HepG2 (cell line): ENCODE data around the gene ANKS1B. TPM values are rescaled to one million over a fixed set of nuclear protein-coding genes. Genes with fewer than 3 reads are reported as not detected.

Source experiments
- ATAC-seq: fragments of 200-7000 bp; cut with Tn5 transposase; 3 replicates; pipeline ENCODE4 v1.9.1; 2020; ENCODE audit warnings: mild to moderate bottlenecking, moderate library complexity
- BruUV-seq: library from RNA; stranded (reverse); fragments of 400-500 nt; replicated peaks from 2 replicates; lab custom pipeline; 2021; lab: Mats Ljungman, UMichigan
- CTCF ChIA-PET: fragments of 300-600 bp; formaldehyde crosslinking; extraction: SDS; loops from one replicate; lab custom pipeline; 2021; ENCODE audit warnings: low total read pairs, inconsistent platforms, low intra/inter-chr PET ratio; lab: Yijun Ruan, JAX
- POLR2A ChIA-PET: fragments of 350-600 bp; sonication (Branson Sonifier 250); formaldehyde crosslinking; loops from one replicate; lab custom pipeline; 2020; ENCODE audit warnings: antibody characterized with exemption, inconsistent platforms; lab: Yijun Ruan, JAX
- DNase-seq: peaks from one replicate; pipeline ENCODE4 v3.0.0-alpha.2; 2015; ENCODE audit warnings: low spot score
- FAIRE-seq: peaks from 3 replicates; lab custom pipeline; 2011; peaks lifted over from hg19 to GRCh38; lab: Jason Lieb, UNC
- H2AFZ ChIP-seq: one replicate; pipeline ENCODE4 v1.6.1; 2011; ENCODE audit warnings: low read length, inconsistent platforms
- H3K27ac ChIP-seq: fragments of 300-600 bp; 3 replicates; pipeline ENCODE4 v1.8.0; 2011; ENCODE audit warnings: mixed run types, mild to moderate bottlenecking, mixed read lengths, low read length, inconsistent platforms; ENCODE audit not compliant: insufficient read depth; ENCODE audit errors: extremely low read length
- H3K27me3 ChIP-seq, 2 experiments: fragments of 200-600 bp in 1 of 2; 2 replicates in 1 of 2; 3 replicates in 1 of 2; pipeline versions ENCODE4 v1.6.0 to v1.8.0; 2011; ENCODE audit warnings: low read length in 2 of 2, mild to moderate bottlenecking in 2 of 2, moderate library complexity in 2 of 2, inconsistent platforms in 1 of 2; ENCODE audit not compliant: insufficient read depth in 2 of 2, control insufficient read depth in 1 of 2
- H3K36me3 ChIP-seq, 2 experiments: fragments of 200-600 bp in 1 of 2; replicated peaks in 1 of 2; 2 replicates in 1 of 2; 3 replicates in 1 of 2; pipeline versions ENCODE4 v1.5.1 to v1.8.0; 2011; ENCODE audit warnings: low read length in 2 of 2, inconsistent platforms in 1 of 2; ENCODE audit not compliant: insufficient read depth in 2 of 2, control insufficient read depth in 1 of 2
- H3K4me1 ChIP-seq: 2 replicates; pipeline ENCODE4 v1.5.1; 2012; ENCODE audit warnings: low read length, inconsistent platforms; ENCODE audit not compliant: insufficient read depth
- H3K4me2 ChIP-seq: 2 replicates; pipeline ENCODE4 v1.6.0; 2011; ENCODE audit warnings: low read depth, low read length, inconsistent platforms
- H3K4me3 ChIP-seq, 3 experiments: fragments of 200-600 bp in 1 of 3; sonication (generic), shearing (Covaris generic) in 1 of 3; replicated peaks in 1 of 3; 2 replicates each; pipeline ENCODE4 v1.5.1; 2011 to 2016; ENCODE audit warnings: low read length in 3 of 3, inconsistent platforms in 2 of 3, low read depth in 2 of 3, mild to moderate bottlenecking in 2 of 3, control low read depth in 1 of 3, mixed read lengths in 1 of 3; ENCODE audit not compliant: insufficient read depth in 1 of 3
- H3K79me2 ChIP-seq: one replicate; pipeline ENCODE4 v1.6.1; 2011; ENCODE audit warnings: low read length, inconsistent platforms; ENCODE audit not compliant: insufficient read depth
- H3K9ac ChIP-seq: 2 replicates; pipeline ENCODE4 v1.6.0; 2011; ENCODE audit warnings: mild to moderate bottlenecking, low read depth, low read length, inconsistent platforms; ENCODE audit not compliant: insufficient read depth
- H3K9me3 ChIP-seq: 2 replicates; pipeline ENCODE4 v1.5.1; 2012; ENCODE audit warnings: mild to moderate bottlenecking, low read length
- H4K20me1 ChIP-seq: 2 replicates; pipeline ENCODE4 v1.6.0; 2011; ENCODE audit warnings: inconsistent platforms, mild to moderate bottlenecking, low read length, moderate library complexity; ENCODE audit not compliant: insufficient read depth
- KAT8 ChIP-seq: IDR thresholded peaks from 2 replicates; pipeline ENCODE4 v1.6.1; 2016; ENCODE audit warnings: missing genetic modification reagents, missing compliant biosample characterization
- KDM5B ChIP-seq: sonication (generic); formaldehyde crosslinking; IDR thresholded peaks from 2 replicates; pipeline ENCODE4 v1.4.0; 2020; ENCODE audit warnings: missing genetic modification reagents, mild to moderate bottlenecking, borderline replicate concordance
- SKI ChIP-seq: fragments of 450-650 bp; IDR thresholded peaks from one replicate; pipeline ENCODE4 v1.6.1; 2018; ENCODE audit warnings: mild to moderate bottlenecking; ENCODE audit not compliant: partially characterized antibody
- XRCC5 ChIP-seq: fragments of 200-400 bp; formaldehyde crosslinking; optimal IDR thresholded peaks from 2 replicates; pipeline ENCODE3; 2017; ENCODE audit warnings: mild to moderate bottlenecking, low read length
- ZBTB1 ChIP-seq: sonication (generic); formaldehyde crosslinking; IDR thresholded peaks from 2 replicates; pipeline ENCODE4 v1.4.0; 2020; ENCODE audit warnings: missing genetic modification reagents, borderline replicate concordance
- ZNF558 ChIP-seq: sonication (generic); formaldehyde crosslinking; IDR thresholded peaks from 2 replicates; pipeline ENCODE4 v1.9.0; 2022; ENCODE audit warnings: mild to moderate bottlenecking, missing genetic modification reagents, borderline replicate concordance
- ZNF577 ChIP-seq: sonication (generic); formaldehyde crosslinking; IDR thresholded peaks from 2 replicates; pipeline ENCODE4 v1.4.0; 2020; ENCODE audit warnings: mild to moderate bottlenecking, low read depth, missing genetic modification reagents, borderline replicate concordance
- ZNF652 ChIP-seq: IDR thresholded peaks from 2 replicates; pipeline ENCODE4 v1.6.1; 2016; ENCODE audit warnings: low read depth, borderline replicate concordance
- ZNF7 ChIP-seq: IDR thresholded peaks from 2 replicates; pipeline ENCODE4 v1.6.1; 2016; ENCODE audit warnings: missing biosample characterization, missing genetic modification reagents
- ZNF713 ChIP-seq: sonication (generic); formaldehyde crosslinking; IDR thresholded peaks from 2 replicates; pipeline ENCODE4 v1.4.0; 2020; ENCODE audit warnings: mild to moderate bottlenecking, missing genetic modification reagents
- WGBS: methylation state at CpG from one replicate; pipeline ENCODE4 v1.1.6; 2017; ENCODE audit warnings: low lambda C conversion rate; 5-methylcytosine and 5-hydroxymethylcytosine counted together
- in situ Hi-C: cut with HindIII; loops from 2 replicates; pipeline ENCODE4 v1.10.0; 2017; ENCODE audit warnings: low pct_unique_long_range_greater_than_20kb; ENCODE audit not compliant: extremely low pct_ligation_motif_present
- intact Hi-C: fragments of 100-400 bp; cut with micrococcal nuclease; formaldehyde crosslinking; loops from one replicate; pipeline ENCODE4 v1.10.0; 2022; ENCODE audit not compliant: unreplicated experiment
- polyA plus RNA-seq, 8 experiments: library from polyadenylated mRNA; depleted of rRNA in 3 of 8; stranded (reverse) in 7 of 8; unstranded in 1 of 8; fragments of >200 nt; fragmentation: Illumina TruSeq in 4 of 8; extraction: Trizol in 4 of 8; gene quantifications; 2 replicates each; pipeline versions ENCODE4 v1.2.1 to v1.2.3, GENCODE V29; 2011 to 2016; ENCODE audit warnings: low read depth in 4 of 8, missing spikeins in 1 of 8, mixed read lengths in 1 of 8; ENCODE audit not compliant: insufficient read depth in 1 of 8
- total RNA-seq, 5 experiments: library from RNA; depleted of rRNA; stranded (reverse); fragments of >200 nt; fragmentation: Illumina TruSeq; extraction: Trizol; gene quantifications; 2 replicates each; pipeline ENCODE4 v1.2.3, GENCODE V29; 2016; ENCODE audit warnings: low read depth in 1 of 5
- TF ChIP-seq, protein P1 (sequence below): IDR thresholded peaks from 2 replicates; pipeline ENCODE4 v1.4.0; 2020; ENCODE audit warnings: mild to moderate bottlenecking, missing genetic modification reagents
- TF ChIP-seq, protein P2 (sequence below): sonication (generic); formaldehyde crosslinking; IDR thresholded peaks from 2 replicates; pipeline ENCODE4 v1.5.1; 2020; ENCODE audit warnings: mild to moderate bottlenecking, moderate library complexity, missing genetic modification reagents
- TF ChIP-seq, protein P3 (sequence below): IDR thresholded peaks from 2 replicates; pipeline ENCODE4 v1.6.1; 2016; ENCODE audit warnings: mild to moderate bottlenecking, missing biosample characterization, missing genetic modification reagents

Gene ANKS1B
- total and polyA plus RNA-seq, 2 of the 13 experiments (the other 11 are each of a cell fraction or from before 2014, with no cell fraction given), result 0.15 TPM; not detected in 1

DNA sequence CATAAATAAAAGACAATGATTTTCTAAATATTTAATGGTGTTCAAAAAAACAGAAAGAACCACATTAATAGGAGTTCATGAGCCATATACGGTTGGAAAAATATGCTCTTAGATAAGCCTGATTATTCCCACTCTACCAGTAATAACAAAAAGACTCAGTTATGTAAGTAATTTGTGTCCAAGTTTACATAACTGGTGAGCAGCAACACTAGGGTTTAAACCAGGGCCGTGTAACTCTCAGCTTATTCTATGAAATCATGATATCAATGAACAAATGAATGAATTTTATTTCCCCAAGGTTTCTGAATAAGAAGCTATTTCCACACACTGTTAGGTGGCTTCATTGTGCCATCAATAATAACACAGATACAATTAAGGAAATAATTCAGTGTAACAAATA lies 238.8 kb downstream of the ANKS1B start:
- Histone ChIP-seq H3K79me2 (no peaks in the 10 kb centered on the region), H3K9me3 (no peaks in the 10 kb centered on the region), H3K36me3 (no peaks in the 10 kb centered on the region), H3K9ac (no peak overlapping the region)
- in situ Hi-C loops, result no loop called here
- DNase-seq (no peak), ATAC-seq (no peak), FAIRE-seq (no peak)
- no TSS peak for BruUV-seq
- ChIA-PET POLR2A (no interaction called here), CTCF (no interaction called here)
- TF ChIP-seq ZNF652 (CRISPR knock-in tag) (no peak), ZBTB1 (CRISPR knock-in tag) (no peak), KAT8 (CRISPR knock-in tag) (no peak), ZNF577 (no peak), XRCC5 (no peak), ZNF713 (no peak), KDM5B (CRISPR knock-in tag) (no peak), ZNF7 (CRISPR knock-in tag) (no peak), SKI (no peak), ZNF558 (CRISPR knock-in tag) (no peak)
- TF ChIP-seq, protein P1, sequence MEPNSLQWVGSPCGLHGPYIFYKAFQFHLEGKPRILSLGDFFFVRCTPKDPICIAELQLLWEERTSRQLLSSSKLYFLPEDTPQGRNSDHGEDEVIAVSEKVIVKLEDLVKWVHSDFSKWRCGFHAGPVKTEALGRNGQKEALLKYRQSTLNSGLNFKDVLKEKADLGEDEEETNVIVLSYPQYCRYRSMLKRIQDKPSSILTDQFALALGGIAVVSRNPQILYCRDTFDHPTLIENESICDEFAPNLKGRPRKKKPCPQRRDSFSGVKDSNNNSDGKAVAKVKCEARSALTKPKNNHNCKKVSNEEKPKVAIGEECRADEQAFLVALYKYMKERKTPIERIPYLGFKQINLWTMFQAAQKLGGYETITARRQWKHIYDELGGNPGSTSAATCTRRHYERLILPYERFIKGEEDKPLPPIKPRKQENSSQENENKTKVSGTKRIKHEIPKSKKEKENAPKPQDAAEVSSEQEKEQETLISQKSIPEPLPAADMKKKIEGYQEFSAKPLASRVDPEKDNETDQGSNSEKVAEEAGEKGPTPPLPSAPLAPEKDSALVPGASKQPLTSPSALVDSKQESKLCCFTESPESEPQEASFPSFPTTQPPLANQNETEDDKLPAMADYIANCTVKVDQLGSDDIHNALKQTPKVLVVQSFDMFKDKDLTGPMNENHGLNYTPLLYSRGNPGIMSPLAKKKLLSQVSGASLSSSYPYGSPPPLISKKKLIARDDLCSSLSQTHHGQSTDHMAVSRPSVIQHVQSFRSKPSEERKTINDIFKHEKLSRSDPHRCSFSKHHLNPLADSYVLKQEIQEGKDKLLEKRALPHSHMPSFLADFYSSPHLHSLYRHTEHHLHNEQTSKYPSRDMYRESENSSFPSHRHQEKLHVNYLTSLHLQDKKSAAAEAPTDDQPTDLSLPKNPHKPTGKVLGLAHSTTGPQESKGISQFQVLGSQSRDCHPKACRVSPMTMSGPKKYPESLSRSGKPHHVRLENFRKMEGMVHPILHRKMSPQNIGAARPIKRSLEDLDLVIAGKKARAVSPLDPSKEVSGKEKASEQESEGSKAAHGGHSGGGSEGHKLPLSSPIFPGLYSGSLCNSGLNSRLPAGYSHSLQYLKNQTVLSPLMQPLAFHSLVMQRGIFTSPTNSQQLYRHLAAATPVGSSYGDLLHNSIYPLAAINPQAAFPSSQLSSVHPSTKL (CRISPR knock-in tag), result no peak
- TF ChIP-seq, protein P2, sequence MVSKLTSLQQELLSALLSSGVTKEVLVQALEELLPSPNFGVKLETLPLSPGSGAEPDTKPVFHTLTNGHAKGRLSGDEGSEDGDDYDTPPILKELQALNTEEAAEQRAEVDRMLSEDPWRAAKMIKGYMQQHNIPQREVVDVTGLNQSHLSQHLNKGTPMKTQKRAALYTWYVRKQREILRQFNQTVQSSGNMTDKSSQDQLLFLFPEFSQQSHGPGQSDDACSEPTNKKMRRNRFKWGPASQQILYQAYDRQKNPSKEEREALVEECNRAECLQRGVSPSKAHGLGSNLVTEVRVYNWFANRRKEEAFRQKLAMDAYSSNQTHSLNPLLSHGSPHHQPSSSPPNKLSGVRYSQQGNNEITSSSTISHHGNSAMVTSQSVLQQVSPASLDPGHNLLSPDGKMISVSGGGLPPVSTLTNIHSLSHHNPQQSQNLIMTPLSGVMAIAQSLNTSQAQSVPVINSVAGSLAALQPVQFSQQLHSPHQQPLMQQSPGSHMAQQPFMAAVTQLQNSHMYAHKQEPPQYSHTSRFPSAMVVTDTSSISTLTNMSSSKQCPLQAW (CRISPR knock-in tag), result no peak
- TF ChIP-seq, protein P3, sequence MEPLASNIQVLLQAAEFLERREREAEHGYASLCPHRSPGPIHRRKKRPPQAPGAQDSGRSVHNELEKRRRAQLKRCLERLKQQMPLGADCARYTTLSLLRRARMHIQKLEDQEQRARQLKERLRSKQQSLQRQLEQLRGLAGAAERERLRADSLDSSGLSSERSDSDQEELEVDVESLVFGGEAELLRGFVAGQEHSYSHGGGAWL (CRISPR knock-in tag), result no peak
- TF ChIP-seq, all 625 proteins: peak for 0
- no peak overlapping the region for H3K4me3 ChIP-seq
- intact Hi-C loops, result no loop called here
- H3K4me1 ChIP-seq, result no peaks in the 10 kb centered on the region
- H3K4me2 ChIP-seq, result no peak overlapping the region
- H3K27ac ChIP-seq, result no peak overlapping the region
- 0% methylated on average over 2 of the region's 2 CpGs for WGBS
- H2AFZ ChIP-seq, result no peak overlapping the region
- H3K27me3 ChIP-seq, result no peaks in the 10 kb centered on the region
- H4K20me1 ChIP-seq, result no peaks in the 10 kb centered on the region
